ENCODE measurements around the gene POU3F4. TPM values are rescaled to one million over a fixed set of nuclear protein-coding genes. Genes with fewer than 3 reads are reported as not detected.

The POU3F4 gene
- total and polyA plus RNA-seq, 2 donors (not counting 3 experiments of a cell fraction or from before 2014, with no cell fraction given) = not detected

DNA sequence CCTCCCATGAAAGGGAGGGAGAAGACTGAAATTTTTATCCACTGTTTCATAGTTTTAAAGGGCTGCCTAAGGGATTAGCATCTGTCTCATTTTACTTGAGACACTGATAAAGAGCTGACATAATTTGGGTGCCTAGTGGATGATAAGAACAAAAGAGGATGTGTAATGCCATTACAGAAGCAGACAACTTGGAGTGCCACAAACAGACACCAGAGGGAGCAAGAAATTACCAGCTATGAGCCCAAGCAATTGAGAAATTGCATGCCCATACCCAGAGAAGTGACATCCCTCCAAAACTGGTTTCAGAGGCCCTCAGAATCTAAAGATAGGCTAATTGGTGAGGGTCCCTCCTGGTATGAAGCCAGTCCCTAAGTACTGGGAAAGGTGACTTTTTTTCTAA, 38.5 kb upstream of the POU3F4 start:
- H3K27ac ChIP-seq (ENCODE audit: insufficient read depth, low read depth, low read length) = no peak overlapping the region
- ChIA-PET CTCF (no interaction called here), POLR2A (no interaction called here)
- intact Hi-C loops (cut with micrococcal nuclease) (no loop called here), dilution Hi-C loops (cut with MboI; ENCODE audit: extremely low pct_ligation_motif_present, low sequenced_read_pairs) (no loop called here)
- no peaks in the 10 kb centered on the region for H3K27me3 ChIP-seq (ENCODE audit: control insufficient read depth in 2 of 2, insufficient read depth in 2 of 2, low read length in 2 of 2)
- H3K4me2 ChIP-seq (ENCODE audit: insufficient read depth, low read length) = no peak overlapping the region
- H4K20me1 ChIP-seq (replicated peaks; ENCODE audit: control insufficient read depth, extremely low read depth, insufficient read depth, low read length) = no peaks in the 10 kb centered on the region
- no TSS peak for BruUV-seq (replicated peaks)
- H3K36me3 ChIP-seq (ENCODE audit: control insufficient read depth in 2 of 2, extremely low read depth in 1 of 2, insufficient read depth in 2 of 2, low read length in 2 of 2) = no peaks in the 10 kb centered on the region
- H3K4me3 ChIP-seq (replicated peaks in 1 of 3; ENCODE audit: insufficient read depth in 1 of 3, low read depth in 1 of 3, low read length in 3 of 3) = no peak overlapping the region
- H3K4me1 ChIP-seq (ENCODE audit: control insufficient read depth, extremely low read depth, insufficient read depth, low read length) = no peaks in the 10 kb centered on the region
- no peaks in the 10 kb centered on the region for H3K9me1 ChIP-seq (replicated peaks; ENCODE audit: control insufficient read depth, extremely low read depth, insufficient read depth, low read length)
- H3K9me3 ChIP-seq (replicated peaks; ENCODE audit: control insufficient read depth, insufficient read depth, low read length) = no peaks in the 10 kb centered on the region
- no peak for FAIRE-seq
- no peak overlapping the region for H2AFZ ChIP-seq (ENCODE audit: low read depth, low read length)
- no peak for DNase-seq (ENCODE audit: low read depth, low spot score)
- no peaks in the 10 kb centered on the region for H3K79me2 ChIP-seq (ENCODE audit: control insufficient read depth, insufficient read depth, low read length)
- TF ChIP-seq JUN (IDR thresholded peaks at IDR 0.05; ENCODE audit: borderline replicate concordance, insufficient read depth, insufficient read length, low read depth) (no peak), POLR2AphosphoS5 (IDR thresholded peaks at IDR 0.05; ENCODE audit: insufficient read depth, low read depth, low read length) (no peak), EZH2 (IDR thresholded peaks at IDR 0.05; ENCODE audit: borderline replicate concordance, low read depth, low read length, severe bottlenecking) (no peak), FOS (IDR thresholded peaks at IDR 0.05; ENCODE audit: borderline replicate concordance, insufficient read depth, low read length) (no peak), POLR2A (IDR thresholded peaks at IDR 0.05; ENCODE audit: low read depth, low read length) (no peak), GATA2 (IDR thresholded peaks at IDR 0.05; ENCODE audit: insufficient read depth, insufficient read length, low read depth, low read length) (no peak), MYC (IDR thresholded peaks at IDR 0.05; ENCODE audit: low read depth, low read length) (no peak)
- TF ChIP-seq, protein P1, sequence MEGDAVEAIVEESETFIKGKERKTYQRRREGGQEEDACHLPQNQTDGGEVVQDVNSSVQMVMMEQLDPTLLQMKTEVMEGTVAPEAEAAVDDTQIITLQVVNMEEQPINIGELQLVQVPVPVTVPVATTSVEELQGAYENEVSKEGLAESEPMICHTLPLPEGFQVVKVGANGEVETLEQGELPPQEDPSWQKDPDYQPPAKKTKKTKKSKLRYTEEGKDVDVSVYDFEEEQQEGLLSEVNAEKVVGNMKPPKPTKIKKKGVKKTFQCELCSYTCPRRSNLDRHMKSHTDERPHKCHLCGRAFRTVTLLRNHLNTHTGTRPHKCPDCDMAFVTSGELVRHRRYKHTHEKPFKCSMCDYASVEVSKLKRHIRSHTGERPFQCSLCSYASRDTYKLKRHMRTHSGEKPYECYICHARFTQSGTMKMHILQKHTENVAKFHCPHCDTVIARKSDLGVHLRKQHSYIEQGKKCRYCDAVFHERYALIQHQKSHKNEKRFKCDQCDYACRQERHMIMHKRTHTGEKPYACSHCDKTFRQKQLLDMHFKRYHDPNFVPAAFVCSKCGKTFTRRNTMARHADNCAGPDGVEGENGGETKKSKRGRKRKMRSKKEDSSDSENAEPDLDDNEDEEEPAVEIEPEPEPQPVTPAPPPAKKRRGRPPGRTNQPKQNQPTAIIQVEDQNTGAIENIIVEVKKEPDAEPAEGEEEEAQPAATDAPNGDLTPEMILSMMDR (IDR thresholded peaks at IDR 0.05; ENCODE audit: extremely low read depth in 1 of 2, insufficient read depth in 1 of 2, low read depth in 1 of 2, low read length in 2 of 2) = no peak
- TF ChIP-seq, protein P2, sequence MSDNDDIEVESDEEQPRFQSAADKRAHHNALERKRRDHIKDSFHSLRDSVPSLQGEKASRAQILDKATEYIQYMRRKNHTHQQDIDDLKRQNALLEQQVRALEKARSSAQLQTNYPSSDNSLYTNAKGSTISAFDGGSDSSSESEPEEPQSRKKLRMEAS (IDR thresholded peaks at IDR 0.05; ENCODE audit: insufficient read depth, insufficient read length) = no peak
- H3K9ac ChIP-seq (replicated peaks; ENCODE audit: extremely low read depth, insufficient read depth, low read length) = no peak overlapping the region
